DLD1 (cell line): ENCODE measurements around the gene MEGF6.
"Not testable (repeated sequence)": the region's sequence is repeated elsewhere in the genome, so short reads cannot be mapped to it uniquely, and the experiment has no call there.

ENCODE experiments used
- in situ Hi-C: cut with HindIII; loops from 2 replicates; pipeline ENCODE4 v1.10.0; 2017; ENCODE audit warnings: low sequenced_read_pairs

The MEGF6 gene

DNA sequence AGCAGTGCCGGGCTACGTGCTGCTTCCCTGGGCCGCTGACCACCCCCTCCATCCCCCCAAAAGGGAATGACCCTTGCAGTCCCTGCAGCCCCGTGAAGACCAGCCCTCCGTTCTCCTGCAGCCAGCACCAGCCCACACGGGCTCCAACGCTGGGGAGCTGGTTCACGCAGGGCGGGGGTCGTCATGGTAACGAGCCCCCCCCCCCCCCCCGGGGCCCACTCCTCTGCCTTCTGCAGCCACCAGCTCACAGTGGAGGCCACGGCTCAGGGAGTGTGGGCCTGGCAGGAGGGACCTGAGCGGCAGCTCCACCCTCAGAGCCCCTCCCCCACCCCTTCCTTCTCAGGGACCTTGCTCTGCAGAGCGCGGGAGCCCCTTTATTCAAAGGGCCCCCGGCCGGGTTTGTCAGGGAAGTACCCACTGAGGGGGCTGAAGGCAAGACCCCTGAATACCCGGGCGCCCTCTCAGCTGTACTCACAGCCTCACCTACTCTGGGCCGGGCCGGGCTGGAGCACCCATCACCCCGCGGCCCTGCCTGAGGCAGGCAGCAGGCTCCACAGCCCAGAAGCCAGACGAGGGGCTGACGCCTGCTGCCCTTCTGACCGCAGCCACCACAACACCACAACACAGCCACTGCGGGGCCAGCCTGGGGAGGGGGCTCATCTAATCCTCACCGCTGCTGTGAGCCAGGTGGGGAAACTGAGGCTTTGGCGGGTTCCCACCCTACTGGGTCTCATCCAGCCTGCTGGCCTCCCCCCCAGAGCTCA, 12.6 kb downstream of the MEGF6 start:
- in situ Hi-C loops, result no loop called here

DNA sequence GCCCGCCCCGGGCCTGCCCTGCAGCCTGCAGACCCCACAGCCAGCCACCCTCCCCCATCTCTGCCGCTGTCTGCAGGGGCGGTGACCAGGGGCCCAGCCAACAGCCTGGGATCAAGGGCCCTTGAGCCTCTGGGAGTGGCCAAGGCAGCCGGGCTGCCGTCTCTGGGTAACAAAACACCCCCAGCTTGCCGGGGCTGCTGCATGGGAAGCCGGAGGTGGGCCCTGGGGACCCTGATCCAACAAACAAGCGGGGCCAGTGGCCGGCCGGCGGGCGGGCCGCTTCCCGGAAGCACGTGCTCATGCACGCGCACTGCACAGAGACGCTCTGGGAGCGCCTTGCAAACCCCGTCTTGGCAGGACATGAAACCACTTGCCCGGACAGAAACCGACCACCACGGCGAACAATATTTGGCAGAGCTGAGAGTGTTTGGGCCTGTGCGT, 13.2 kb downstream of the MEGF6 start:
- in situ Hi-C loops, result no loop called here

DNA sequence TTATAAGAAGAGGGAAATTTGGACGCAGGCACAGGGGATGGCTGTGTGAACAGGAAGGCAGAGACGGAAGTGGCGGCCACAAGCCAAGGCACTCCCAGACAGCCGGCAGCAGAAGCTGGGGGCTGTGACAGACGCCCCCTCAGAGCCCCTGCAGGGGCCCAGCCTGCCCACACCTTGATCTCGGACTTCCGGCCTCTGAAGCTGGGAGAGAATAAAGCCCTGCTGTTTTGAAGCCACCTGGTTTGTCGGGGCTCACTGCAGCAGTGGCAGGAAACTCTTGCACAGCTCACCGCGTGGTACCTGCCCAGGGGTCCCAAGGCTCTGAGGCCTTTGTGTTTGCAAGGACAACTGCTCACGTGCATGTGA, 13.7 kb downstream of the MEGF6 start:
- in situ Hi-C loops, result no loop called here

DNA sequence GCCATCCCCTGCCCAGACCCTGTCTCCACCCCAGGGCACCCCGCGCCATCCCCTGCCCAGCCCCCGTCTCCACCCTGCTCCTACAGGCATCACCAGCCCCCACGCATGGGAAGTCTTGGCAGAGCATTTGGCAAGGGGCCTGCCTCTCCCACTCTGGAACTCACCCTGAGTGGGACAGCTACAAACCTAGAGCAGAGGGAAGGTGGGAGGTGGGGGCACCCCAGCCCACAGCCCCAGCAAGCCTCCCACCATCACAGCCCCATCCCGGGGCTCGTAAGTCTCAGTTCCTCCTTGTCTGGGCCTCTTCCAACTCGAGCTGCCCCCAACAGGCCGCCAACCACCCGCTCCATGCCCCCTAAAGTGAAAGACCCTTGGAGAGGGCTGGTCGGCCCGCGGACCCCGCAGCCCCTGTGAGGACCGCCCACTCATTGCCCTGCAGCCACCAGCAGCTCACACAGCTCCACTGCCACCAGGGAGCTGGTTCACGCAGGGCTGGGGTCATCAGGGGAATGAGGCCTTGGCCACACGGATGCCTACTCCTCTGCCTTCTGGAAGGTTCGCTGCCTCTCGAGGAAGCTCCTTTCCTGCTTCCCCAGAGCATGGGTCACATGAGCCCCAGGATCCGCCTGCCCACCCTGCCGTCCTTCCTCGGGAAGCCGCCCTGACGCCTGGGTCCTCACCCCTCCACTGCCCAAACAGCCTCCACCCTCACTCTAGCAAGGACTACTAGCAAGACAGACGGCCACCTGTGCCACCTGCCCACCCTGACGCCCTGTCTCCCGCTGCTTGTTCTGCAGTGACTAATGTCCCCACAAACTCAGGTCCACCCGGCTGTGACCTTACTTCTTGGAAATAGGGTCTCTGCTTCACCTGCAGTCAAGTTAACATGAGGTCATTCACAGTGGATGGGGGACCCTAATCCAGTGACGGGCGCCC, 14.4 kb downstream of the MEGF6 start:
- in situ Hi-C loops, result no loop called here

DNA sequence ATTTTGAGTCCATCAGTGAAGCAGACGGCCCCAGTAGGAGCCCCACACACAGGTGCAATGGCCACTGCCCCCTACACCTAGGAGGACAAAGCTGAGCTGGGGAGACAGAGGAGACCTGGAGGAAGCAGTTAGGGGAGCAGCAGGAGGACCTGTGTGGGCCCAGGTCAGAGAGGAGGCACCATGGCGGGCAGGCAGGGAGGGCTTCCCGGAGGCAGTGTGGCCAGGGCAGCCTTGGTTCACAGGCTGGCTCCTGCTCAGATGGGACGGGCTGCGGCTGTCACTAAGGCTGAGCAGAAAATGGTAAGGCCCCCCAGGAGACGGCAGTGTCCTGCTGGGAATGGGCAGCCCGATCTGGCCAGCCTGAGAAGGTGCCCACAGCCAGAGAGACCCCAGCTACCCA, 15.4 kb downstream of the MEGF6 start:
- in situ Hi-C loops, result no loop called here

DNA sequence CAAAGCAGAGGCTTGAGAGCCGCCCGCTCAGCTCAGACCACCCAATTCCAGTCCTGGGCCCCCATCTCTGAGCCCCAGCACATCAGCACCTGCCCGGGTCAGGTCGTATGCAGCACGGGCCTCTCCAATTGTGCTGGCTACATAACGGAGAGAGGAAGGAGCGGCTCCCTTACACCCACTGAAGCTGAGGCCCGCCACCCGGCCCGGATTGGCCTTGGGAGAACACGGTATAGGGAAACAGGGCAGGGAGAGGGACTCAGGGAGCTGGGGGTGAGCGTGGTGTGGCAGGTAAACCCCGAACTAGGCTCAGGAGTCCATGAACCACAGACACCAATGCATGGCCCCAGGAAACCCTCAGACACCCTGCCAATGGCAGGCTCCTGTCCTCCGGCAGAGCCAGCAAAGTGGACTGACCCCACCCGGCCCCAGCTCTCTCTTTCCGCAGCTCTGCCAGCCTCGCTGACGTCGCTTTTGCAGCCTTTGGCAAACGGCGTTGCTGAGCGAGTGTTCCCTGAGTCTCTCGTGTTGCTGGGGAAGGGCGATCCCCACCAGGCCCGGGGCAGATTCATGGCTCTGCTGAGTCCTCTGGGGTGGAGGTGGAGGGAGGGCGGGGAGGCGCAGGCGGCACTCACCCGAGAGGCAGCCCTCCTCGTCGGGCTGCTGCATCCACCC, 16.5 kb downstream of the MEGF6 start:
- in situ Hi-C loops, result no loop called here

DNA sequence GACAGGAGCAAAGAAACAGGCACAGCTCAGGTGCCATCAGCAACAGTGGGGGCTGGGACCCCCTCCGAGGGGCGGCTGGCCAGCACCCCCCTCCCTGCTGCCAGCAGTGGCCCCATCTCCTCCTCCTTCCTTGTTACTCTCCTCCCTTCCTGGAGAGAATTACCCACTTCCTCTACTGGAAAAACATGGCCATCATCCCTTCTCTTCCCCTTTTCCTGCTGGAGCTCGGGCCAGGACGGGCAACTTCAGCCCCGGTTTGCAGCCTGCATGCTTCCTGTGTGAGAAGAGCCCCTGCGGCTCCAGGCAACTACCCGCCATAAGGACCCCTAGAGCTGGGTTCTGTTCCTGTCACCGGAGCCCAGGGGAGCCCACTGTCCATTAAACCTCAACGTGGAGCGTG, 17.6 kb downstream of the MEGF6 start:
- in situ Hi-C loops, result no loop called here

DNA sequence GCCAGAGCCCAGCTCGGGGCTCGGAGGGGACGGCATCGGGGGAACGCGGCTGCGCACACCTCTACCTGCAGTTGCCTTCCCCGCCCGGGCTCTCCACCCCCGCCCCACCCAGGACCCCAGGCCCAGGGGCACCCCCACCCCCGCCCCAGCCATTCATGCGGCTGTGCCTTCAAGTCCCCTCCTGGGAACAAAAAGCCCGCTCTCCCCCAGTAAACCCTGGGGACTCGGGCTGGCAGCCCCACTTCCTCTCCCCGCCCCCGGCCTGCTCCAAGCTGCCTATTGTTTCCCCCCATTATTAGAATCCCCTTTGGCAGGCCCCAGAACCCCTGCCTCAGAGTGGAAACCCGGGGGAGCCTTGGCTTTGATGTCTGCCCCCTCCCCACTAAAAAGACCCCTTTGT, 18.0 kb downstream of the MEGF6 start:
- in situ Hi-C loops, result no loop called here

DNA sequence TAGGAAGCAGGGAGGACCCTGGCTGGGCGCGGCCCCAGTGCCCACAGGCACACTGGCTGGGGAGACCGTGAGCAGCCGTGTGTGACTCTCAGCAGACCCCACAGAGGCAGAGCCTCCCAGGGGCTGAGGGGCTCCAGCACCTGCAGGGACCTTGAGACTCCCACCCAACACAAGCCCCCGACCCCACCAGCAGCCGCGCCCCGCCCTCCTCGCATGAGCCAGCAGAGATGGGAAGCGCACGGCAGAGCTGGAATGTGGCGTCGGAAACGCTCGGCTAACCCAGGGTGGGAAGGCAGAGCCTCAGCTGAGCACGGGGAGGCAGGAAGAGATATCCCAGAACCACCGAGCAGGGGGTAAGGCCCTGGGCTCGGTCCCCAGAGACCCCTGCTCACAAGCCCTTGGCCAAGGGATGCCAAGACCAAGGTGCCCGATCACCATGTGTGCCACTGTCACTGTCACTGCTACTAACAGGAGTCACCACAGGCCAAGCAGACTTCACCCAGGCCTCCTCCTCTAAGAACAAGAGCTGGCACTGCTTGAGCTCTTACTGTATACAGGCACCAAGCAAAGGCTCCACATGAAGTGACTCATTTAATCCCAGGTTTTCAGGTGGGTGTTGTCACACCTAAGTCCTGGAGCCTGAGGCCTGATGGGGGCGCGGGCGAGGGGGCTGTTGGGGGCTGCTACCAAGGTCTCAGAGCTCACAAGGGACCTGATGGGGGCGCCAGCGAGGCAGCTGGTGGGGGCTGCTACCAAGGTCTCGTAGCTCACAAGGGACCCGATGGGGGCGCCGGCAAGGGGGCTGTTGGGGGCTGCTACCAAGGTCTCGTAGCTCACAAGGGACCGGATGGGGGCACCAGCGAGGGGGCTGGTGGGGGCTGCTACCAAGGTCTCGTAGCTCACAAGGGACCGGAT, 20.1 kb downstream of the MEGF6 start:
- in situ Hi-C loops, result no loop called here

DNA sequence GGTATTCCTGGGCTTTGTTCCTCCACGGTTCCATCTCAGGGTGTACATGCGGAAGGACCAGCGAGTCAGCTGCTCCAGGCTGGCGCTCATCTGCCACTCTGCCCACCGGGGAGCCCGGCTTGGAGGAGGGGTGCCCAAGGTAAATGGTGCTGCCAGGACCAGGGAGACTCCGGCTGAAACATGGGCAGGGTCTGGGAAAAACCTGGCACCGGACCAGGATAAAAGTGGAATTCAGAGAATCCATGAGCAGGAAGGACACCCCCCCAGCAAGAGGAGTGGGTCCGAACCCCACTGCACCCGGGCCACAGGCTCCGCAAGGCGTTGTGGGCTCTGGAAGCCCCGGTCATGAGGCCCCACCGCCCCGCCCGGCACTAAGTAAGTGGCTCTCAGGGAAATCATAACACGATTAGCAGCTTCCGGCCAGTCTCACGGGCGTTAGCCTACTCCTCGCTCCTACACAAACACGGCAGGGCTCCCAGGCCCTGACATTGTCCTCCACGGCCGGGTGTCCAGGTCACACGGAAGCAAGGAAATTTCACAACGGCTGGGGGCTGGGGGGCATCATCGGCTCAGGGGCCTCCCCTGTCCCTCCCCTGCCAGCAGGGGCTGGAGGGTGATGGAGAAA, 21.1 kb downstream of the MEGF6 start:
- in situ Hi-C loops, result no loop called here

DNA sequence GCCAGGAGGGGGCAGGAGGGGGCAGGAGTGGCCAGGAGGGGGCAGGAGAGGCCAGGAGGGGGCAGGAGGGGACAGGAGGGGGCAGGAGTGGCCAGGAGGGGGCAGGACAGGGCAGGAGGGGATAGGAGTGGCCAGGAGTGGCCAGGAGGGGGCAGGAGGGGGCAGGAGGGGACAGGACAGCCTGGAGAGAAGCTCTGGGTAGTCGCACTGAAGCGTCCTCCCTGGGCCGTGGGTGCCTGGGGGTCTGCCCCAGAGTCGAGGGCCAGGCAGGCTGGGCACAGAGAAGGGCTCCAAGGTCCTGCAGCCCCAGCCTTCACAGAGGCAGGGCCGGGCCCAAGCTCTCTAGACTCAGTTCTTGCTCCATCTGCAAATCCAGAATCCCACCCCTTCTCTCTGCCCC, 22.9 kb downstream of the MEGF6 start:
- in situ Hi-C loops, result no loop called here

DNA sequence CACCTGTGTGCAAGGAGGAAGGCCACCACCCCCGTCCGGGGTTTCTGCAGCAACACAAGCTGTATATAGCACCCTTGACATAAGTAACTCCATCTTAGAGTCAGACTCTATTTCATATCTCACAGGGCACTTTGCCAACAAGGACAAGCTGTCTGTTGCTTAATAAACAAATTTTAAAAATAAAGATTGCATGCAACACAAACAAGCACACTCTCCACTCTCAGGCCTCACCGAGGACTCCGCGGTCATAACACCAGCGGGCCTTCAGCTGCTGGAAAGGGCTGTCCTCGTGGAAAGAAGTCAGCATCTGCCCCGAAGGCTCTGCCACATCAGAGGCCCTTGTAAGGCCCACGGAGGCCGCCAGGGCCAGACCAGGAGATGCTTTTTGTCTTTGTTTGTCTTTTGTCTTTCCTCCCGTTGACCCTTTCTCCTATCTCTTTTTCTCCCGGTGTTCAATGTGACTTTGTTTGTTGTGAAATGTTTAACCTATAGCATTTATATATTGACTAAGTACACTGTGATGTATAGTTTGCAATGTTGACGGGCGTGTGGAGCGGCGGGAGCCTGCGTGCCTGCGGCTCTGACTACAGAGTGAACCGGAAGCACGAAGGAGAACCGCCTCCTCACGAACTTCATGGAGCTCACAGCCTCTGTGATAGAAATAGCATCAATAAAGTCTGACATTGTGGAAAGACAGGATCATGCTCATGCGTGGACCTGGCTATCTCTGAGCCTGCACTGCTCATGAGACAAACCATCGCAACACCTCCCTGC, 24.1 kb downstream of the MEGF6 start:
- in situ Hi-C loops, result no loop called here

DNA sequence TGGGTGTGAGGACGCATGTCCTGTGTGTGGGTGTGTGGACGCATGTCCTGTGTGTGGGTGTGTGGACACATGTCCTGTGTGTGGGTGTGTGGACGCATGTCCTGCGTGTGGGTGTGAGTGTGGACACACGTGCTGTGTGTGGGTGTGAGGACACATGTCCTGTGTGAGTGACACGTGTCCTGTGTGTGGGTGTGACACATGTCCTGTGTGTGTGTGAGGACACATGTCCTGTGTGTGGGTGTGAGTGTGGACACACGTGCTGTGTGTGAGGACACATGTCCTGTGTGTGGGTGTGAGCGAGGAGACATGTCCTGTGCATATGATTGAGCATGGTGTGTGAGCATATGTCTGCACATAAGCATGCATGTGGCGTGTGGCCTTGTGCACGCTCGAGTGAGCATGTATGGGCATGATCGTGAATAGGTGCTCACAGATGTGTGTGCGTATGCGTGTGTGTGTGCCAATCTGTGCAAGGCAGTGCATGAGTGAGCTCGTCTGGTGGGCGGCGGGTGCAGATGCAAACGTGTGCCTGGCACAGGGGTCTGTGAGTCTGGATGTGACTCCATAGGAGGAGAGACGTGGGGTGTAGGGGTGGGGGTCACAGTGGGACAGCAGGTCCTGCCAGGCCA, 25.3 kb downstream of the MEGF6 start:
- in situ Hi-C loops, result no loop called here

DNA sequence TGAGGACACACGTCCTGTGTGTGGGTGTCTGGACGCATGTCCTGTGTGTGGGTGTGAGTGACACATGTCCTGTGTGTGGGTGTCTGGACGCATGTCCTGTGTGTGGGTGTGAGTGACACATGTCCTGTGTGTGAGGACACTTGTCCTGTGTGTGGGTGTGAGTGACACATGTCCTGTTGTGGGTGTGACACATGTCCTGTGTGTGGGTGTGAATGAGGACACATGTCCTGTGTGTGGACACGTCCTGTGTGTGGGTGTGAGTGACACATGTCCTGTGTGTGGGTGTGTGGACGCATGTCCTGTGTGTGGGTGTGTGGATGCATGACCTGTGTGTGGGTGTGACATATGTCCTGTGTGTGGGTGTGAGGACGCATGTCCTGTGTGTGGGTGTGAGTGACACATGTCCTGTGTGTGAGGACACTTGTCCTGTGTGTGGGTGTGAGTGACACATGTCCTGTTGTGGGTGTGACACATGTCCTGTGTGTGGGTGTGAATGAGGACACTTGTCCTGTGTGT, 25.9 kb downstream of the MEGF6 start:
- in situ Hi-C loops, result not testable (repeated sequence)

DNA sequence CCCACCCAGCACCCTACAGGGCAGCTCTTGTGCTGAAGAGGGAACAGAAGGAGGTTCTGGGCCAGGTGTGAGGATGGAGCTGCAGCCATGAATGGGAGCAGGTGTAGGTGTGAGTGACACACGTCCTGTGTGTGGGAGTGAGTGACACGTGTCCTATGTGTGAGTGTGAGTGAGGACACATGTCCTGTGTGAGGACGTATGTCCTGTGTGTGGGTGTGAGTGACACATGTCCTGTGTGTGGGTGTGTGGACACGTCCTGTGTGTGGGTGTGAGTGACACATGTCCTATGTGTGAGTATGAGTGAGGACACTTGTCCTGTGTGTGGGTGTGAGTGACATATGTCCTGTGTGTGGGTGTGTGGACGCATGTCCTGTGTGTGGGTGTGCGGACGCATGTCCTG, 26.4 kb downstream of the MEGF6 start:
- in situ Hi-C loops, result no loop called here

DNA sequence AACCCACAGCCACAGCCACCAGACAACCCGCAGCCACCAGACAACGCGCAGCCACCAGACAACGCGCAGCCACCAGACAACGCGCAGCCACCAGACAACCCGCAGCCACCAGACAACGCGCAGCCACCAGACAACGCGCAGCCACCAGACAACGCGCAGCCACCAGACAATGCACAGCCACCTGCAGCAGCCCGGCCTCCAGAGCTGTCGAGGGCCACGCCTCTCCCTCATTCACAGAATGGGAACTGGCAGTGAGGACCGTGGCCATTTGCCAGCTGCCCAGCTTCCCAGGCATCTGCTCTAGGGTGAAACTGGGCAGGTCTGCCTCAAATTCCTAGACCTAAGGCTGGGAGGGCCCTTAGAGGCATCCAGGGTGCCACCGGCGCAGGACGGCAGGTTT, 27.6 kb downstream of the MEGF6 start:
- in situ Hi-C loops, result not testable (repeated sequence)

DNA sequence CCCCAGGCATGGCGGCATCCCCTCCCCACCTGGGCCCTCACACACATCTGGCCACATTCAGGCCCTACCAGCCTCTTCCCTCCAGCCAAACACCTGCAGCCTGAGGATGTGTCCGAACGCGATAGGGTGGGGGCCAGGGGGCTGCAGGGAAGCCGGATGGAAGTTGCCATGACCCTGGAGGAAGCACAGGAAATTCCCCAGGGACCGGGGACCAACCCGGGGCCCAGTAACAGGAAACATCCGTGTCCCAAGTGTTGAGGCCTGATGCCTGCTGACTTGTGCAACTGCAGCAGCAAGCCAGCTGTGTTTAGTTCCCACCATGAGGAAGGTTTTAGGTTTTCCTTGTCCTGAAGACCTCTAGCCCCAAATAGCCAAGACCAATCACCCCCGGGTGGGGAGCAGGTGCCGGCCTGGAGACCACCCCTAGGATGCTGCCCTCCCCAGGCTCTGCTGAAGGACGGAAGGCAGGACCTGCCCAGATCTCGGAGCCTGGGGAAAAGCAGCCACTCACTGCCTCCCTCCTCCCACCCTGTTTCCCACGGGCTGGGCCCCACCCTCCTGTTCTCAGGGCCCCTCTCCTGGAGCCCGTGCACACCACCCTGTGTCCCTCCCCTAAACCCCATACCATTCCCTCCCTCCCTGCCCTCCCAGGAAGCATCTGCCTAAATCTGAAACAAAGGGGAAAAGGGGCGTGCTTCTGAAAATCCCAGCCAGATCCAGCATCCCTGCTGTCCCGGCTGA, 29.8 kb downstream of the MEGF6 start:
- in situ Hi-C loops, result no loop called here

DNA sequence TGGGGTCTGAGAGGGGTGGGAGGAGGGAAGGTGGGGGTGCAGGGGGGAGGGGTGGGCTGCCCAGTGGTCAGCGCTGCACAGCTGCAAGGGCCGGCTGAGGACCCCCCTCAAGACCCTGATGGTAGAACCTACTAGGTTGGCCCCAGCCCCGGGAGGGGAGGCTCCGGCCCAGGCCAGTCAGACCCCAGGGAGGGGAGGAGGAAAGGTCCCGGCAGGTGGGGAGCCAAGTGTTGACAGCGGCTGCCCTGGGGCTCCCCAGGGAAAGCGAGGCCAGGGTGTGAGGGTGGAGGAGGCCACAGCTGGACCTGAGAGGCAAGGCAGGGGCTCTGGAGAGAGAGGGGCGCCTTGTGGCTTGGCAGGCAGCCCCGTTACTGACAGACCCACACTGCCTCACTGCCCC, 31.1 kb downstream of the MEGF6 start:
- in situ Hi-C loops, result no loop called here
